ENCODE data around the gene GZMA. TPM values are rescaled to one million over a fixed set of nuclear protein-coding genes. Genes with fewer than 3 reads are reported as not detected.
"Not testable (repeated sequence)": the region's sequence is repeated elsewhere in the genome, so short reads cannot be mapped to it uniquely, and the experiment has no call there.

GZMA gene
- total RNA-seq (2014; rRNA removed; shearing (Covaris generic); ENCODE audit: low replicate concordance) = not detected in 2 replicates

DNA sequence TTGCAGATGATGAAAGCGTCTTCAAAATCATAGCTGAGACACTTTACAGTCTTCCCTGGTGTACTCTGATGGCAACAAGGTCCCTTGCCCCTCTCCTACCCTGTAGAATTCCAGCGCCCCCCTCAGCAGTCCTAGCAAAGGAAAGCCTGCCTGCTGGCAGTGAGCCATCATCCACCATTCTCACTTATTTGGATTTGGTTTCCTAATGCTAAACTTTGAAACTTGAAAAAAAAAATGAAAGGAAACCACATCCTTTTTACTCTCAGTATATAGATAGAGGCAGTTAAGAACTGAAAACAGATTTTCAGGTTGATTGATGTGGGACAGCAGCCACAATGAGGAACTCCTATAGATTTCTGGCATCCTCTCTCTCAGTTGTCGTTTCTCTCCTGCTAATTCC, at the start of gene GZMA:
TSS of gene GZMA (plus strand) at position 299 of the 400 bp plus-strand sequence. CDS start at position 336, 37 bp downstream.
- DNase-seq (ENCODE audit: low read depth) = no peak
- in situ Hi-C loops (cut with HindIII; ENCODE audit: low pct_unique_long_range_greater_than_20kb, low sequenced_read_pairs) = no loop called here

DNA sequence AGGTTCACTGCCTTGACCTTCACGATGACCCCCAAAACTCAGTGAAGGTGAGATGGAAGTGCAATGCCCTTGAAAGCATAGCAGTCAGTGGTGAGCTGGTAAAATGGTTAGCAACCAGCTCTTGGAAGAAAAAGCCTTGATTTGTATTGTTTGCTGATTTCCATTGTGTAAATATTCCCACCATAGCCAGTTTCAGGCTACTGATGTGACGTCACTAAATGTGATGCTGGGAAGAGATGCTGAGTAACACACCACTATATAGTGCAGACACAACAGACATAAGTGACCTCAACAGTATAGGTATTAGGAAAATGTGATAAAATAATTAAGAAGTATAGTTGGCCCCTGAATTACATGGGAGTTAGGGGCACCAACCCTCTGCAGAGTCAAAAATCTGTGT, 47.3 kb upstream of the GZMA start:
- in situ Hi-C loops (cut with HindIII; ENCODE audit: low pct_unique_long_range_greater_than_20kb, low sequenced_read_pairs) = no loop called here

GRCh38 chr5:55062039-55062779, 40.2 kb upstream of the GZMA start:
- in situ Hi-C loops (cut with HindIII; ENCODE audit: low pct_unique_long_range_greater_than_20kb, low sequenced_read_pairs) = no loop called here
- no peak for DNase-seq (ENCODE audit: low read depth)

More for the DNA sequence above, 47.3 kb upstream of the GZMA start:
- DNase-seq (ENCODE audit: low read depth) = no peak

- in situ Hi-C loops (cut with HindIII; ENCODE audit: low pct_unique_long_range_greater_than_20kb, low sequenced_read_pairs) = no loop called here
- DNase-seq (ENCODE audit: low read depth) = no peak
Measured at GRCh38 chr5:55063220-55063863, 39.1 kb upstream of the GZMA start.

DNA sequence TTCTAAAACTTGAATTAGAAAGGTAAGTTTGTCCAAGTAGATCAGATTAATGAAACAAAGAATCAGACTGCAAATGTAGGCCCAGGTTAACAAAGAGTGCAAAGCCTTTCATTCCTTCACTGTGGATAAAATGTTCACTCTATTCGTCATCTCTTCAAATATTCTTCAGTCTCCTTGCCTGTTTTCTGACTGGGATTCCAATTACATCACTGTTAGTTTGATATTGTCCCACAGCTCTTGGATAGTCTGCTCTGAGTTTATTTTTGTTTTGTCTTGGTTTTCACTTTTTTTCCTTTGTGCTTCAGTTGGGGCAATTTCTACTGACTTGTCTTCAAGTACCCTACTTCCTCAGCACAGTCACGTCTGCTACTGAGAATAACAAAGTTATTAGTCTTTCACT, 38.5 kb upstream of the GZMA start:
- in situ Hi-C loops (cut with HindIII; ENCODE audit: low pct_unique_long_range_greater_than_20kb, low sequenced_read_pairs) = no loop called here
- no peak for DNase-seq (ENCODE audit: low read depth)

GRCh38 chr5:55064523-55064922, 37.9 kb upstream of the GZMA start:
- no peak for DNase-seq (ENCODE audit: low read depth)
- in situ Hi-C loops (cut with HindIII; ENCODE audit: low pct_unique_long_range_greater_than_20kb, low sequenced_read_pairs) = no loop called here

DNA sequence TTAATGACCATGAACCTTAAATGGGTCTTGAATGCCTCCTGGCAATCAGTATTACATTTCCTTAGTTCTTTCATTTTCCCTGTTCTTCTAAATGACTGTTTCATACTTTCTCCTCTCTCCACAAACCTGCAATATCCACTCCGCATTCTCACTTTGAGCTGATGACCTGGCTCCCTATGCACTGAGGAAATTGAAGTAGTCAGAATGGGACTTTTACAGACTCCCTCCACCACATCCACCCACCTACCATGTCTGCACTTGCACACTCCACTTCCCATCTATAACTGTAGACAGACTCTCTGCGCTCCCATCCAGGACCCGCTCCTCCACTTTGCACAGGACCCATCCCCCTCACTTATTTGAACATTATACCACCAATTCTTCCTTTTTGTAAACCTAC, 36.2 kb upstream of the GZMA start:
- in situ Hi-C loops (cut with HindIII; ENCODE audit: low pct_unique_long_range_greater_than_20kb, low sequenced_read_pairs) = no loop called here
- no peak for DNase-seq (ENCODE audit: low read depth)

DNA sequence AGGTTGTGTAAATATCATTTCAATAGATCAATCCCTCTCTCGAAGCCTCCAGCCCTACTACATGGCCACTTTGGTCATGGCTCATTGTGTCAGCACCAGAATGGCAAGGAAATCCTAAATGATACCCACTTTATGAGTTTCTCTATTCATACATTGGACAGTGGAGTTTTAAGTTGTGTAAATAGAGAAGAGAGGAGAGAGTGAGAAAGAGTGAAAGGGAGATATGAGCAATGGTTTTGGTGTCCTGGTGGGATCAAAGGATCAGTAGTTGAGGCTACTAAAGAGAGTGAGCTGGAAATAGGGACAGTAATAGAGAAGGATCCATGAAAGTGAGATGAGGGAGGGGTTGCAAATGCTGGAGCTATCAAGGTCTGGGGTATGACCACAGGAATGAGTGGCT, 31.5 kb upstream of the GZMA start:
- no peak for DNase-seq (ENCODE audit: low read depth)
- in situ Hi-C loops (cut with HindIII; ENCODE audit: low pct_unique_long_range_greater_than_20kb, low sequenced_read_pairs) = no loop called here

- in situ Hi-C loops (cut with HindIII; ENCODE audit: low pct_unique_long_range_greater_than_20kb, low sequenced_read_pairs) = no loop called here
- DNase-seq (ENCODE audit: low read depth) = no peak
Measured at GRCh38 chr5:55071413-55071812, 31.0 kb upstream of the GZMA start.

GRCh38 chr5:55072666-55073065, 29.8 kb upstream of the GZMA start:
- in situ Hi-C loops (cut with HindIII; ENCODE audit: low pct_unique_long_range_greater_than_20kb, low sequenced_read_pairs) = no loop called here
- no peak for DNase-seq (ENCODE audit: low read depth)

GRCh38 chr5:55073211-55073610, 29.2 kb upstream of the GZMA start:
- in situ Hi-C loops (cut with HindIII; ENCODE audit: low pct_unique_long_range_greater_than_20kb, low sequenced_read_pairs) = no loop called here

GRCh38 chr5:55081541-55081940, 20.9 kb upstream of the GZMA start:
- in situ Hi-C loops (cut with HindIII; ENCODE audit: low pct_unique_long_range_greater_than_20kb, low sequenced_read_pairs) = no loop called here
- no peak for DNase-seq (ENCODE audit: low read depth)

More at GRCh38 chr5:55073211-55073610, 29.2 kb upstream of the GZMA start:
- no peak for DNase-seq (ENCODE audit: low read depth)

DNA sequence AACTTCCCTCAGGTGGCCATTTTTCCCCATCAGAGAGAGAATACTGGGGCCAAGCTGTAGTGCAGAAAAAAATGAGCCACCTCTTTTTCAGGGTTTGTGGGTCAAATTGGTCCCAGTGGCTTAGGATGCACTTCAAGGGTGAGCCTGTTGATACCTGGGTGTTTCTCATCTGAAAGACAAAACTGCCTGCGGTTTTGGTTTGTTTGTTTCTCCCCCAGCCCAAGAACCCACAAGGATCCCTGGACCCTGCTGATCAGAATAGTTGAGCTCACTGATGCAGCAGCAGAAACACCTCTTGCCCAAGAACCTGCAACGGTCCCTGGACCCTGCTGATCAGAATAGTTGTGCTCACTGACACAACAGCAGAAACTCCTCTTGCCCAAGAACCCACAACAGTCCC, 13.1 kb upstream of the GZMA start:
- in situ Hi-C loops (cut with HindIII; ENCODE audit: low pct_unique_long_range_greater_than_20kb, low sequenced_read_pairs); DNase-seq (ENCODE audit: low read depth): not testable (repeated sequence)

GRCh38 chr5:55091011-55091410, 11.4 kb upstream of the GZMA start:
- DNase-seq (ENCODE audit: low read depth); in situ Hi-C loops (cut with HindIII; ENCODE audit: low pct_unique_long_range_greater_than_20kb, low sequenced_read_pairs): not testable (repeated sequence)

DNA sequence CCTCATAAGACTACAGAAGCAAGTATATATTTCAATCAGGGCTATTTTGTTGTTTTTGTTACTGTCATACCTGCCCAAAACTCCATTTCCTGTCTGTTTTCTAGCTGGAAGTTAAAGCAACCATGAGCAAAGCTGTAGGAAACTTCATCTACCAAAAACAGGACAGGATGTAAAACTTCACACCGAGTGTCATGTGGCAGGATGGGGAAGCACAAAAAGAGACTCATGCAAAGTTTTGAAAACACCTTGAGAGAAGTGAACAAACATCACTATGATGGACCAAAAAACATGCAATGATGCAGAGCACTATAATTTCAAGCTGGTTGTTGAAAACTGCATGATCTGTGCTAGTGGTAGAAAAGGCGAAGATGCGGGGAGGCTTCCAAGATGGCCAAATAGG, 6.3 kb upstream of the GZMA start:
- no peak for DNase-seq (ENCODE audit: low read depth)
- in situ Hi-C loops (cut with HindIII; ENCODE audit: low pct_unique_long_range_greater_than_20kb, low sequenced_read_pairs) = no loop called here

DNA sequence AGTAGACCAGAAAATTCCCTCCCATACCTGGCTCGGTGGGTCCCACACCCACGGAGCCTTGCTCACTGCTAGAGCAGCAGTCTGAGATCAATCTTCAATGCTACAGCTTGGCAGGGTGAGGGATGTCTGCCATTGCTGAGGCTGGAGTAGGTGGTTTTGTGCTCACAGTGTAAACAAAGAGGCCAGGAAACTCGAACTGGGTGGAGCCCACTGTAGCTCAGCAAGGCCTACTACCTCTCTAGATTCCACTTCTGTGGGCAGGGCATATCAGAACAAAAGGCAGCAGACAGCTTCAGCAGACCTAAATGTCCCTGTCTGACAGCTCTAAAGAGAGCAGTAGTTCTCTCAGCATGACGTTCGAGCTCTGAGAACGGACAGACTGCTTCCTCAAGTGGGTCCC, 5.6 kb upstream of the GZMA start:
- in situ Hi-C loops (cut with HindIII; ENCODE audit: low pct_unique_long_range_greater_than_20kb, low sequenced_read_pairs) = no loop called here
- no peak for DNase-seq (ENCODE audit: low read depth)

DNA sequence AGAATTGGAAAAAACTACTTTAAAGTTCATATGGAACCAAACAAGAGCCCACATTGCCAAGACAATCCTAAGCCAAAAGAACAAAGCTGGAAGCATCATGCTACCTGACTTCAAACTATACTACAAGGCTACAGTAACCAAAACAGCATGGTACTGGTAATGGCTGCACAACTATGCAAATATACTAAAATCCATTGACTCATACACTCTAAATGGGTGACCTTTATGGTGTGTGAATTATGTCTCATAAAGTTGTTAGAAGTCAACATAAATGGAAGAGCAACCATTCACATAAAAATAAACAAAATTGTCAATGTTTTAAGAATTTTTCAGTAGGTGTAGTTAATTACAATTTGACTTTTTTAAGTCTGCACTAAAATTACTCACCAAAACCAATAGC, 1.3 kb upstream of the GZMA start:
- in situ Hi-C loops (cut with HindIII; ENCODE audit: low pct_unique_long_range_greater_than_20kb, low sequenced_read_pairs); DNase-seq (ENCODE audit: low read depth): not testable (repeated sequence)

DNA sequence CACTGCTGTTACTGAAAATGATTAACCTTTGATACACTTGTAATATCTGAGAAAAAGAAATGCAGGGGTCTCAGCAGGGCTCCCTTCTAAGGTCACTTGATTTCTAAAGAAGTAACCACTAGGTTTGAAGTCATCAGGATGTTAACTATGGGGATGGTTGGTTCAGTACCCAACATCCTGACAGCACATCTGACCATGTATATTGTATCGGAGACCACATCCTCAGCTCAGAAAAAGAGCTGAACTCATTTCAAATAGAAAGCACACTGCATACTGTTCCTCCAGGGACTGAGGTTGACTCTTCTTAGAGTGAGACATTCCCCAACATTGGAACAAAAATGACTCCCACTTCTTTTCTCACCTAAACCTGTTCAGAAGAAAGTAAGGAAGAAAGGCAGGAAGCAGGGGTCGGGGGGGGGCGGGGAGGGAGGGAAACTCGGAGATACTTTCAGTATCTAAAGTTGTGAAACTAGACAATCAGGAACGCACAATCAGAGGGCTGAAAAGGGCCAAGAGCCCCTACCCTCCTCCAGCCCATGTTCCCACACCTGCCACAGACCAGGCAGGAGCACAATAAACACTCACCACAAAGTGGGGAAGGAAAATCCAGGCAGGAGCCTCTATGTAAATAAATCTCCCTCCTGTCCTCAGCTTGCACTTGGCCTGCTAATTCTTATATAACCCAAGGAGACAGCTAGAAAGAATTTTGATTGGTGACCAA, 730 bp upstream of the GZMA start:
- in situ Hi-C loops (cut with HindIII; ENCODE audit: low pct_unique_long_range_greater_than_20kb, low sequenced_read_pairs) = no loop called here
- DNase-seq (ENCODE audit: low read depth) = no peak

Data from Caki2 (cell line).